Activated CD4-positive, alpha-beta T cell treated with anti-CD3 and anti-CD28 coated beads for 24 hours (primary cell): ENCODE results near the gene ORAI3.

Experiments used
- DNase-seq, 2 donors: peaks; one replicate each; pipeline ENCODE4 v3.0.0-alpha.2; 2020; ENCODE audit warnings: low read depth in 2 of 2

Gene ORAI3

DNA sequence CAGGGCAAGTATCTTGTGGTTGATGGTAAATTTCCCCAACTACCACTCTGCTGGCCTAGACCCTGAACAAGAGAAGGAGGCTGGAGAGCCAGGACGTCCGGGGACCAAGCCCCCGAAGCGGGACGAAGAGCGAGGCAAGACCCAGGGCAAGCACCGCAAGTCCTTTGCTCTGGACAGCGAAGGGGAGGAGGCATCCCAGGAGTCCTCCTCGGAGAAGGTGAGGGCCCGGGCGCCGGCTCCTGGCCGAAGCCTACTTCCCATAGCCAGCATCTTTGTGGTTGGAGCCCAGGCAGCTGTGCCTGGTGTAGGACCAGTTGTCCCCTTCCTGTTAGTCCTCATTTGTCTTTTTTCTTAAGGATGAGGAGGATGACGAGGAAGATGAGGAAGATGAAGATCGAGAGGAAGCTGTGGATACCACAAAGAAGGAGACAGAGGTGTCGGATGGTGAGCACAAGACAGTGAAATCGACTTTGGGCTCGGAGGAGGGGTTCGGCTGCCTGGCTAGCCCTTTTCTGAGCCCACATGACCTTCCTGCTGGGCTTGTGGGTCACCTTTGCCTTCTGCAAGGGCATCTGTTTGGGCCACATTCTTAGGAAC lies 20.5 kb downstream of the ORAI3 start:
- DNase-seq = no peak

DNA sequence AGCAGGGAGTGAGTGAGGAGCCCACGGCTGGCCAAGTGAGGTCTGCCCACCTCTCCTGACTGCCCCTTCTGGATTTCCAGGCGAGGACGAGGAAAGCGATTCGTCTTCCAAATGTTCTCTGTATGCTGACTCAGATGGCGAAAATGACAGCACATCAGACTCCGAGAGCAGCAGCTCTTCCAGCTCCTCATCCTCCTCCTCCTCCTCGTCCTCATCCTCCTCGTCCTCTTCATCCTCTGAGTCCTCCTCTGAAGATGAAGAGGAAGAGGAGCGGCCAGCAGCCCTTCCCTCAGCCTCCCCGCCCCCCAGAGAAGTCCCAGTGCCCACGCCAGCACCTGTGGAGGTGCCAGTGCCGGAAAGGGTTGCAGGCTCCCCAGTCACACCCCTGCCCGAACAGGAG lies 22.4 kb downstream of the ORAI3 start:
- no peak for DNase-seq

DNA sequence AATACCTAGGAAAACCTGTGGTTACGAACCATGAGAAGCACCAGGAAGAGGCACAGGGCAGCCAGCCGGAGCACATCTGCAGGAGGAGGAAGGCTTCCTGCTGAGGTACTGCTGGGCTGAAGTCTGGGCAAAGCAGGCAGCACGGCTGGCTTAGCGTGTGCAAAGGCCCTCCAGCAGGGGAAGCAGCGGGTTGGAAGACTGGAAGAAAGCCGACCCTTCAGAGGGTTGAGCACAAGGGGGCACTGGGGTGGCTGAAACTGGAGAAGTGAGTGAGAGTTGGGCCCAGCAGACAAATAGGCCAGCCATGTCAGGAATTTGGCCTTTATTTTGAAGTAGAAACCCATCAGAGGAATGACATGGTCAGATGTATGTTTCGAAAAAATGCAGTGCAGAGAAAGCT lies 24.0 kb downstream of the ORAI3 start:
- DNase-seq = no peak

DNA sequence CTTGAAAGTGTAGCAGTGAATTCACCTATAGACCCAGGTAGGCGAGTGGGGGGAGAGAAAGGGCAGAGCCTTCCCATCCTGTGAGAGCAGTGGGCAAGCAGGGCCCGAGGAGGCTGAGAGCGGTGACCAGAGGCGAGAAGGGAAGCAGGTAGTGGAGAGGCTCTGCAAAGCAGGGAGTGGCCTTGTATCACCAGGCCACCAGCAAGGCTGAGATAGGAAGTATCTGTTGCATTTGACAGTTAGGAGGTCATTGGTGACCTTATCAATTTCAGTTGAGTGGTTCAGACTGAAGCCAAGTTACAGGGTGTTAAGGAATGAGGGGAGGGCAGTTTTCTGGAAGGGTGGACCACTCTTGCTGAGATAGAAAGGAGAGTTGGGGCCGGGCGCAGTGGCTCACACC lies 25.5 kb downstream of the ORAI3 start:
- DNase-seq = no peak

DNA sequence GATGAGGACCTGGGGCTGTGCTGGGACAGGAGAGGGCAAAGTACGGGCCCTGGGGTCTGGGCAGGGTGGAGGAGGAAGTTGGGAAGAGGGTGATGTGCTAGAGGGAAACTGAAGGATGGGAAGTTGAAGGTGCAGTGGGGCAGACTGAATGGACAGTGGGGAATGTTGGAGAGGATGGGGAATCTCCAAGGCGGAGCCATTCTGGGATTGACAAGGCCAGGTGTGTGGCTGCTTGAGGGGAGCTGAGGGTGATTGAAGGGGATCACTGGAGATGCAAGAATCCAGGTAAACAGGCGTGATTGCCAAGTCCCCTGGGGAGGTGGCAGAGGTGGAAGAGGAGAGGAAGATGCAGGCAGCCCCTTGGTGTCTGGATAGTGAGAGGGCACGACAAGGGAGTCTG lies 27.6 kb downstream of the ORAI3 start:
- no peak for DNase-seq

DNA sequence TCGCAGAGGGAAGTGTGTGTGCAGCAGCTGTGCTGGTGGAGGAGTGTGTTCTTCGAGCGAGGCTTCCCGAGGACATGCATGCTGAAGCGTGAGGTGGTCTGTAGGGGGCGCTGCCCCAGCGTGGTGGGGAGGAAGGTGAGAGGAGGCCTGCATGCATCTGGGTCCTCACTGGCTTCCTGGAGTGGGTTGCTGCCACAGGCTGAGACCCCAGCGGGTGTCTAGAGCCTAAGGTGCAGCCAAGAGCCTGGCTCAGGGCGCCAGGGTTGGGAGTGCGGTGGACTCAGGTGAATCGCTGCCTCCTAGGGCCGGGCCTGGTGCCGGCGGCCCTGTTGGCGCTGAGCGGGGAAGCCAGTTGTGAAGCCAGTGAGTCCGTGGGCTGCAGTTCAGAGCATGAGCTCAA lies 28.6 kb downstream of the ORAI3 start:
- DNase-seq = no peak

DNA sequence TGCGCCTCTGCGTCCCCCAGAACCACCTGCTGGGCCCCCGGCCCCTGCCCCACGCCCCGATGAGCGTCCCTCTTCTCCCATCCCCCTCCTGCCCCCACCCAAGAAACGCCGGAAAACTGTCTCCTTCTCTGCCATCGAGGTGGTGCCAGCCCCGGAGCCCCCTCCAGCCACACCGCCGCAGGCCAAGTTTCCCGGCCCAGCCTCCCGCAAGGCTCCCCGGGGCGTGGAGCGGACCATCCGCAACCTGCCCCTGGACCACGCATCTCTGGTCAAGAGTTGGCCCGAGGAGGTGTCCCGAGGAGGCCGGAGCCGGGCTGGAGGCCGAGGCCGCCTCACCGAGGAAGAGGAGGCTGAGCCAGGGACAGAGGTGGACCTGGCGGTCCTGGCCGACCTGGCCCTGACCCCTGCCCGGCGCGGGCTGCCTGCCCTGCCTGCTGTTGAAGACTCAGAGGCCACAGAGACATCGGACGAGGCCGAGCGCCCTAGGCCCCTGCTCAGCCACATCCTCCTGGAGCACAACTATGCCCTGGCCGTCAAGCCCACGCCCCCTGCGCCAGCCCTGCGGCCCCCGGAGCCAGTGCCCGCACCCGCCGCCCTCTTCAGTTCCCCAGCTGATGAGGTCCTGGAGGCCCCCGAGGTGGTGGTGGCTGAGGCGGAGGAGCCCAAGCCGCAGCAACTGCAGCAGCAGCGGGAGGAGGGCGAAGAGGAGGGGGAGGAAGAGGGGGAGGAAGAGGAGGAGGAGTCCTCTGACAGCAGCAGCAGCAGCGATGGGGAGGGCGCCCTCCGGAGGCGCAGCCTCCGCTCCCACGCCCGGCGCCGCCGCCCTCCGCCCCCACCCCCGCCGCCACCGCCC lies 30.5 kb downstream of the ORAI3 start:
- DNase-seq = no peak

DNA sequence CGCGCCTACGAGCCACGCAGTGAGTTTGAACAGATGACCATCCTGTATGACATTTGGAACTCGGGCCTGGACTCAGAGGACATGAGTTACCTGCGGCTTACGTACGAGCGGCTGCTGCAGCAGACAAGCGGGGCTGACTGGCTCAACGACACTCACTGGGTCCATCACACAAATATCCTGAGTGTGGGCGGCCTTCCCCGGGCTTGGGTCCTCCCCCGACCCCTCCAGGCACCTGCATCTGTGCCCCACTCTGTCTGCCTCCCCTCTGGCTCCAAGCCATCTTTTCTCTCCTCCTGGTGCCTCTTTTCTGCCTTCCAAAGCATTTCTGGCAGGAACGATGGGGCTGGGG lies 31.1 kb downstream of the ORAI3 start:
- no peak for DNase-seq

DNA sequence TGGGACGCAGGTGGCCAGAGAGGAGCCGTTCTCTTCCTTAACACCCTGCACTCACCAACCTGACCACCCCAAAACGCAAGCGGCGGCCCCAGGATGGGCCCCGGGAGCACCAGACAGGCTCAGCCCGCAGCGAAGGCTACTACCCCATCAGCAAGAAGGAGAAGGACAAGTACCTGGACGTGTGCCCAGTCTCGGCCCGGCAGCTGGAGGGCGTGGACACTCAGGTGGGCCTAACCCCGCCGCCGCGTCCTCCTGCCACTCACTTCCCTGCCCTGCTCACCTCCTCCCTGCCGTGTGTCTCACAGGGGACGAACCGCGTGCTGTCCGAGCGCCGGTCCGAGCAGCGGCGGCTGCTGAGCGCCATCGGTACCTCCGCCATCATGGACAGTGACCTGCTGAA lies 31.6 kb downstream of the ORAI3 start:
- DNase-seq = no peak

DNA sequence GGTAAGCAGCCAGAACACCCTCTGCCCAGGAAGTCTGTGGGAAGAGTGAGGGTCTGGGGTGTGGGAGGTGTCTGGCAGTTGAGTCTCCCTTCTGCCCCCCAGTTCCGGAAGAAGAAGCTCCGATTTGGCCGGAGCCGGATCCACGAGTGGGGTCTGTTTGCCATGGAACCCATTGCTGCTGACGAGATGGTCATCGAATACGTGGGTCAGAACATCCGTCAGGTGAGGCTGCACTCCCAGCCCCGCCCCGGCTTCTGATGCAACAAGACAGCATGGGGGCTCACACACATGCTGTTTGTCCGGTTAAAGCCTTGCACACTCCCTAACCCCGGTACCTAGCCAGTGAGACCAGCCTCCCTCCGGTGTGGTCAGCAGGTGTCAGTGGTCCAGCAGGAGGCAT lies 32.1 kb downstream of the ORAI3 start:
- DNase-seq = no peak

DNA sequence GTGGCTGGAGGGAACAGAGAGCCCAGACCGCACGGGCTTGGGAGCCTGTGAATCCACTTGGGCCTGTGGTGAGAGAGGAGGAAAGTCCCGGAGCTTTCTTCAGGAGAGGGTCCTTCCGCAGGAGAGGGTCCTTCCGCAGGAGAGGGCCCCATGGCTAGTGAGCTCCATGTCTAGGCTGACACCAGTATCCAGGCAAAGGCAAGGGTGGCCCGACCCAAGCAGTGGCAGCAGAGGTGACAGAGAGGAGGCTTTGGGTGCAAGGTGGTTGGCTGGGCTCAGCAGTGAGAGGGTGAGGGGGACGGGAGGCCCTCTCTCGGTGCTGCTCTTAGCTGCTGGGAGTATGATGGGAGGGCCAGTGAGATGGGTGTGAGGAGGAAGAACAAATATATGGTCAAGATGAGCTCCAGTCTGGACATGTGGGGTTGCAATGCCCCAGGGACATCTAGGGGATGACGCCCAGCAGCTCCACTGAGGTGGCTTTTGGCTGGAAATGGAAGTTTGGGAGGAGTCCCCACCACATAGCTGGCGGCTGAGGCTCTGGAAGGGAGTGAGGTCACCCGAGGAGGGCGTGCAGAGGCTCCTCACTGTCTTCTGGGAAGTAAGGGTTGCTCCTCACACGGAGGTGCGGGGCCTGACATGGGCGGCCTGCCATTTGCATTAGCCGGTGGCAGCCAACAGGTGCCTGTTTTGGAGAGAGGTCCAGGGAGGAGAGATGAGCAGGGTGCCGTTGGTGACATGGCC lies 33.9 kb downstream of the ORAI3 start:
- no peak for DNase-seq

DNA sequence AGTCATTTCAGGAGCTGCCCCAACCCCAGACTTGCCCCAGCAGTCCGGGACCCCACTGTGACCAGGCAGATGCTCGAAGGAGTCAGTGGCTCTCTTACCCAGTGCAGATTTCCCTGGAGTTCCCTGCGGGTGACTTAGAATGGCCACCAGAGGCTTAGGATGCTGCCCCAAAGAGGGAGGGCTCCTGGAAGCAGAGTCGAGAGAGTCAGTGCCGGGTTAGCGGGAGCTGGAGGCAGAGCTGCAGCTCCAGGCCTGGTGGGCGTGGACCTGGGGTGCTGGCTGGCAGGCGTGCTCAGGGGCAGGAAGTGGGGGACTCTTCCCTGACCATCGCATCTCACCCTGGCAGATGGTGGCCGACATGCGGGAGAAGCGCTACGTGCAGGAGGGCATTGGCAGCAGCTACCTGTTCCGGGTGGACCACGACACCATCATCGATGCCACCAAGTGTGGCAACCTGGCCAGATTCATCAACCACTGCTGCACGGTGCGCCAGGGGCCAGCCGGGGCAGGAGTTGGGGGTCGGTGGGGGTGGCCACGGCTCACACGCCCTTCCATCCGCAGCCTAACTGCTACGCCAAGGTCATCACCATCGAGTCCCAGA lies 34.5 kb downstream of the ORAI3 start:
- DNase-seq = no peak

DNA sequence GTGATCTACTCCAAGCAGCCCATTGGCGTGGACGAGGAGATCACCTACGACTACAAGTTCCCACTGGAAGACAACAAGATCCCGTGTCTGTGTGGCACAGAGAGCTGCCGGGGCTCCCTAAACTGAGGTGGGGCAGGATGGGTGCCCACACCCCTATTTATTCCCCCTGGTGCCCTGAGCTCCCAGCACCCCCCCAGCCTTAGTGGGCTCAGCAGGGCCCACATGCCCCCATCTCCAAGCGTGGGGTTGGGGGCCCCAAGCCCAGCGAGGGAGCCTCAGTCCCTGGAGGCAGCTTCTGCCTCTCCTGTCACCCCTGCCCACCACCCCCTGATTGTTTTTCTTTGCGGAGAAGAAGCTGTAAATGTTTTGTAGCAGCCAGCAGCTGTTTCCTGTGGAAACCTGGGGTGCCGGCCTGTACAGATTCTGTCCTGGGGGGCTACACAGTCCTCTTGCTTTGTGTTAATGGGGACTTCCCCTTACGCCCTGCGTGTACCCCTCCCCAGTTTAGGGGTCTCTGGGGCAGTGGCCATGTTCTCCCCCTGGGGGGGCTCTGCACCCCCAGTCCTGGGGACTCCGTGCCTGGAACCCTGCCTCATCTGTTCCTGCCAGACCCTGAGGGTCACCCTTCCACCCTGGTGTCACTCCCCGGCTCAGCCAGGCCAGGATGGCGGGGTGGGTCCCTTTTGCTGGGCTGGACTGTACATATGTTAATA lies 35.2 kb downstream of the ORAI3 start:
- no peak for DNase-seq

DNA sequence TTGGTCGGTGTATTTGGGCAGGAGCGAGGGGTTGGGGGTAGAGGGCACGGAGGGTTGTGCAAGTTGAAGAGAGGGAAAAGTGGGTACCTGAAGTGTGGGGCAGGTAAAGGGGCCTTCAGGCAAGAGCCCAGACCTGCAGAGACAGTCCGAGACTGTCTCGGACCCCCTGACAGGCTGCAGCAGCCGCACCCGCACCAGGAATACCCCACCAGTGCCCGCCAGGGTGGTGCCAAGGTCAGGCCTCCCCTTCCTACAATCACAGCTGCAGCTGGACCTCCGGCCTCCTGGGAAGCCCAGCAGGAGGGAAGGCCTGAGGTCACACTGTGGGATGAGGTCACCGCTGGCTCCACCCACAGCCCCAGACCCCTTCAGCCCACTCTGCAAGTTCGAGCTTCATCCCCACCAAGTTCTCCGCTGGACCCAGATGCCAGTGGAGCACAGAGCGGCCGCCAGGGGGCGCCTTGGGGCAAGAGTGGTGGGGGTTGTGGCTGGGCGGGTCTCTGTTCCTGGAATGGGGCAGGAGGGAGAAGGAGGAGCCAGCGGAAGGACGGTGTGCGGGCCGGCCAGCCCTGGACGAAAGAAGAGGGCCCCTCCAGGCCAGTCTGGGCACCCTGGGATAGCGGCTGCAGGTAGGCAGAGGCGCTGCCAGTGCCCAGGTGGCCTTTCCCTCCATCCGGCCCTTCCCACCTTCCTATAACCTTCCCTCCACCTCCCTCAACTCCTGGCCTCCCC lies 36.0 kb downstream of the ORAI3 start, which contains the start of gene HSD3B7:
Gene HSD3B7, plus strand, starts transcription at position 539 of the 732 bp plus-strand sequence. CDS start 452 bp downstream, outside the sequence.
- DNase-seq = peak; percentile 79 to 85

DNA sequence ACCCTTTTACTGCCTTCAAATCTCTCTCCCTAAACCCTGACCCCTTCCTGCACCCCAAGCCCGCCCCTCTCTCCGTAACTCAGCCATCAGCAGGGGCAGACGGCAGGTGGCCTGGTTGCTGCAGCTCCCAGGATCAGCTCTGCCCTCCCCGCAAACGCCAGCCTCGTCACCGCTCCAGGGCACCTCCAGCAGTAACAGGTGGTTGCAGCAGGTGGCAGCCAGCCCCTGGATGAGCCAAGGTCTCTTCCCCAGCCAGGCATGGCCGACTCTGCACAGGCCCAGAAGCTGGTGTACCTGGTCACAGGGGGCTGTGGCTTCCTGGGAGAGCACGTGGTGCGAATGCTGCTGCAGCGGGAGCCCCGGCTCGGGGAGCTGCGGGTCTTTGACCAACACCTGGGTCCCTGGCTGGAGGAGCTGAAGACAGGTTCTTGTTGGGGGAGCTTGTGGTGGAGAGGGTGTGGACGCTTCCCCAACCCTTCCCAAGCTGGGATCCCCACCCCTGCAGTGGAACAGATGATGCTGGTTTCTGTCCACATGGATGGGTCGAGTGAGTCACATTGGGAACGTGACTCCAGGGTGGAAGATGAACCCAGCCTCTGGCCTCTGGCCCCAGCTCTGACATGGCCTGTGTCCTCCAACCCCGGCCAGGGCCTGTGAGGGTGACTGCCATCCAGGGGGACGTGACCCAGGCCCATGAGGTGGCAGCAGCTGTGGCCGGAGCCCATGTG lies 36.7 kb downstream of the ORAI3 start:
- DNase-seq = no peak

DNA sequence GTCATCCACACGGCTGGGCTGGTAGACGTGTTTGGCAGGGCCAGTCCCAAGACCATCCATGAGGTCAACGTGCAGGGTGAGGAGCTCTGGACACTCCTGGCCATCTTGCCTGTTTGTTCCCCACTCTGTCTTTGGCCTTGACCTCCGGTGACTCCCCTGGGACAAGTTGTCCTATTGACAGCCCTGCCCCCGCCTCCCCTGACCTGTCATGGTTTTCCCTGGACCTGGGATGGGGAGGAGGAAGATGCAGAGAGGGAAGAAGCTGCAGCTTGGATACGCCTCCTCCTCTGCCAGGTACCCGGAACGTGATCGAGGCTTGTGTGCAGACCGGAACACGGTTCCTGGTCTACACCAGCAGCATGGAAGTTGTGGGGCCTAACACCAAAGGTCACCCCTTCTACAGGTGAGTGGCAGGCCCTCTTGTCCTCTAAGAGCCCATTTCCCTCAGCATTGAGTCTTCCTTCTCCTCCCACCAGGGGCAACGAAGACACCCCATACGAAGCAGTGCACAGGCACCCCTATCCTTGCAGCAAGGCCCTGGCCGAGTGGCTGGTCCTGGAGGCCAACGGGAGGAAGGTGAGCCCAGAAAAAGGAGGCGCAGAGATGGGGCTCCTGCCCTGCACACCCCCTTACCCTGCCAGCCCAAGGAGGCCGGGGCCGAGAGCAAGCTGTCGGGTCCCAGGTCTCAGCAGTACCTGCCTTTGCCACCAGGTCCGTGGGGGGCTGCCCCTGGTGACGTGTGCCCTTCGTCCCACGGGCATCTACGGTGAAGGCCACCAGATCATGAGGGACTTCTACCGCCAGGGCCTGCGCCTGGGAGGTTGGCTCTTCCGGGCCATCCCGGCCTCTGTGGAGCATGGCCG lies 37.5 kb downstream of the ORAI3 start:
- no peak for DNase-seq

DNA sequence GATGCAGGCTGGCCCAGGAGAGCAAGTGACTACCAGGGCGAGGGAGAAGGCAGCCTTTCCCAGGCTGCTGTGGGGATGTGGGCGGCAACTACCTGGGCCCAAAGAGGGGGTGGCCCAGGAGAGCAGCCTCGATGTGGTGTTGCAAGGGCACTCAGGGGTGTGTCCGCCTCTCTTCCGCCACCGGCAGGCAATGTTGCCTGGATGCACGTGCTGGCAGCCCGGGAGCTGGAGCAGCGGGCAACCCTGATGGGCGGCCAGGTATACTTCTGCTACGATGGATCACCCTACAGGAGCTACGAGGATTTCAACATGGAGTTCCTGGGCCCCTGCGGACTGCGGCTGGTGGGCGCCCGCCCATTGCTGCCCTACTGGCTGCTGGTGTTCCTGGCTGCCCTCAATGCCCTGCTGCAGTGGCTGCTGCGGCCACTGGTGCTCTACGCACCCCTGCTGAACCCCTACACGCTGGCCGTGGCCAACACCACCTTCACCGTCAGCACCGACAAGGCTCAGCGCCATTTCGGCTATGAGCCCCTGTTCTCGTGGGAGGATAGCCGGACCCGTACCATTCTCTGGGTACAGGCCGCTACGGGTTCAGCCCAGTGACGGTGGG lies 38.8 kb downstream of the ORAI3 start:
- no peak for DNase-seq

DNA sequence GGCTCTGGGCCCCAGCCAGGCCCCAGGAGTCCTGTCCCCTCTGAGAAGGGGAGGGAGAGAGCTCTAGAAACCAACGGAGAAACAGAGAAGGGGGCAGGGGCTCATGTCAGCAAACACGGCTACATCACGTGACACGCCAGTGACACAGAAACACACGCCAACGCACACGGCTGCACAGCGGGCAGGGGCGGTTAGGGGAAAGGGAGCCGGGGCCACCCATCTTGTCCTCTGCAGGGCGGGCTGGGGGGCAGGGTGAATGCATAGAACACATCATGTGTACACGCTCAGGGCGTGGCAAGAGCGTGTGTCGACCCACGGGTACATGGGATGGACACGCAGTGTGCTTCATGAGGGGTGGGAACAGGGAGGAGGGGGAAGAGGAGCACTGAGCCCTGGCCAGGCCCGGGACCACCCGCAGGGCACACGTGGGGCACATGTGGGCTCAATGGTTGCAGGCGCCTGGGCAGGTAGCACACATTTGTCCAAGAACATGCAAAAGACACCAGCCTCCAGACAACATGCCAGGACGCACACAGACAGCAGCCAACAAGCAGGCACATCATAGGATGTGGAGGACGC lies 40.7 kb downstream of the ORAI3 start:
- DNase-seq = no peak

DNA sequence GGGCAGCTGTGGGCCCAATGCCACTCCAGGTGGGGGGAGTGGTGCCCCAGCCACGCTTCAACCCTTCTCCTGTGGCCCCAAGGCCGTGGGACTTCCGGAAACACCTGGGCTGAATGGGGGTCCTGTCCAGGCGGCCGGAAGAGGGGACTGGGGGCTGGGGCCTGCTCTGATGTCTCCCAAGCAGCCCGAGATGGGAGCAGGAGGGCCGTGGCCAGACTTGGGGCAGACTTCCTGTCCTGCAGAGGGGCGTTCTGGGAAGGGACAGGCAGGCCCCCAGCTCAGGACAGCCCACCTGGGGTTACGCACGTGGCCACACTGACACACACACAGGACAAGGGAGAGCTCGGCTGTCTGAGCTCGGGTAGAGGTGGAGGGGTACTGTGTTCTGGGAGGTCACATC lies 41.2 kb downstream of the ORAI3 start:
- no peak for DNase-seq
